ENCODE data around the gene OSBPL2. TPM values are rescaled to one million over a fixed set of nuclear protein-coding genes. Genes with fewer than 3 reads are reported as not detected.
A peak's percentile ranks its signal among the peaks of the same experiment; 100 is the strongest.

OSBPL2 gene
- total and polyA plus RNA-seq, 9 of the 15 experiments (the other 6 are each of a cell fraction or from before 2014, with no cell fraction given), result 2.5 to 25.6 (median 14.1) TPM

DNA sequence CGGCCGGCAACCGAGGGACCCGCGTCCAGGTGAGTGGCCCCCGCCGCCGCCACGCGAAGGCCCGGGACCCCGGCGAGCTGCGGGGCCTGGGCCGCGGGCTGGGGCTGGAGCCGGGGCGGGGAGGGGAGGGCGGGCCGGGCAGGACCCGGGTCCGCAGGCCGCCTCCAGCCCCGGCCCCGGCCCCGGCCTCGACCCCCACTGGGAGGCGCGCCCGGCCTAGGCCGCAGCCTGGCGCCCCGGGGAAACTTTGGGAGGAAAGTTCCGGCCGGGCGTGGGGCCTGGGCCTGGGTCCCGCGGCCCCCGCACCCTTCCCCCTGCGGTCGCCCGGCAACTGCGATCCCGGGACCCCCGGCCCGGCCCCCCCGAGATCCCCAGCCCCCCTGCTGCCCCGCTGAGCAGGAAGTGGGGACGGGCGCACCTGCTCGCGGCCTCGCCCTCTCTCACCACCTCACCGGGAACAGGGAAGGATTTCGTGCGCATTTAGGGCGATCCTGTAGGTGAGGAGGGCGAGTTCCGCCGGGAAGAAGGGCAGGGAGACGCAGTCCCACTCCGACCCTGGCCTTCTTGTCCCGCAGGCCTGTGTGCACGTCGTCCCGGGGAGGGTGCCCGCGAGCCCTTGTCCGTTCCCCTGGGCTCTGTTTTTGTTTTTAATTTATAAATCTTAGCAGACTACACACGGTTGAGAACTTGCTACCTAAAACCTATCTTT is 402 bp downstream of the OSBPL2 start (continued):
- TF ChIP-seq ZBTB7A (IDR thresholded peaks at IDR 0.05; ENCODE audit: borderline replicate concordance, control insufficient read depth, low read depth, low read length), result peak; percentile 83; the same call in 1 of the 2 replicates
- TF ChIP-seq ZNF668 (CRISPR knock-in tag; IDR thresholded peaks at IDR 0.05), result no peak
- no peak for TF ChIP-seq SAFB (IDR thresholded peaks at IDR 0.05; ENCODE audit: borderline replicate concordance, low read depth, low read length)
- TF ChIP-seq, protein P1, sequence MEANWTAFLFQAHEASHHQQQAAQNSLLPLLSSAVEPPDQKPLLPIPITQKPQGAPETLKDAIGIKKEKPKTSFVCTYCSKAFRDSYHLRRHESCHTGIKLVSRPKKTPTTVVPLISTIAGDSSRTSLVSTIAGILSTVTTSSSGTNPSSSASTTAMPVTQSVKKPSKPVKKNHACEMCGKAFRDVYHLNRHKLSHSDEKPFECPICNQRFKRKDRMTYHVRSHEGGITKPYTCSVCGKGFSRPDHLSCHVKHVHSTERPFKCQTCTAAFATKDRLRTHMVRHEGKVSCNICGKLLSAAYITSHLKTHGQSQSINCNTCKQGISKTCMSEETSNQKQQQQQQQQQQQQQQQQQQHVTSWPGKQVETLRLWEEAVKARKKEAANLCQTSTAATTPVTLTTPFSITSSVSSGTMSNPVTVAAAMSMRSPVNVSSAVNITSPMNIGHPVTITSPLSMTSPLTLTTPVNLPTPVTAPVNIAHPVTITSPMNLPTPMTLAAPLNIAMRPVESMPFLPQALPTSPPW (CRISPR knock-in tag; IDR thresholded peaks at IDR 0.05), result 0 out of 2 replicates have a peak, but pooled peaks have one; percentile 6
- no peak for TF ChIP-seq PURB (CRISPR knock-in tag; IDR thresholded peaks at IDR 0.05; ENCODE audit: low read depth)
- TF ChIP-seq MED1 (CRISPR knock-in tag; IDR thresholded peaks at IDR 0.05; ENCODE audit: borderline replicate concordance), result no peak
- no peak for TF ChIP-seq TGIF2 (CRISPR knock-in tag; IDR thresholded peaks at IDR 0.05)
- TF ChIP-seq SAP30 (IDR thresholded peaks at IDR 0.05; ENCODE audit: borderline replicate concordance, insufficient read depth, low read depth, low read length, poor library complexity, severe bottlenecking), result peak; percentile 8
- TF ChIP-seq PHF8 (IDR thresholded peaks at IDR 0.05; ENCODE audit: borderline replicate concordance, low read length), result peak; percentile 6; the same call in 1 of the 2 replicates
- TF ChIP-seq, protein P2, sequence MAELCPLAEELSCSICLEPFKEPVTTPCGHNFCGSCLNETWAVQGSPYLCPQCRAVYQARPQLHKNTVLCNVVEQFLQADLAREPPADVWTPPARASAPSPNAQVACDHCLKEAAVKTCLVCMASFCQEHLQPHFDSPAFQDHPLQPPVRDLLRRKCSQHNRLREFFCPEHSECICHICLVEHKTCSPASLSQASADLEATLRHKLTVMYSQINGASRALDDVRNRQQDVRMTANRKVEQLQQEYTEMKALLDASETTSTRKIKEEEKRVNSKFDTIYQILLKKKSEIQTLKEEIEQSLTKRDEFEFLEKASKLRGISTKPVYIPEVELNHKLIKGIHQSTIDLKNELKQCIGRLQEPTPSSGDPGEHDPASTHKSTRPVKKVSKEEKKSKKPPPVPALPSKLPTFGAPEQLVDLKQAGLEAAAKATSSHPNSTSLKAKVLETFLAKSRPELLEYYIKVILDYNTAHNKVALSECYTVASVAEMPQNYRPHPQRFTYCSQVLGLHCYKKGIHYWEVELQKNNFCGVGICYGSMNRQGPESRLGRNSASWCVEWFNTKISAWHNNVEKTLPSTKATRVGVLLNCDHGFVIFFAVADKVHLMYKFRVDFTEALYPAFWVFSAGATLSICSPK (IDR thresholded peaks at IDR 0.05; ENCODE audit: borderline replicate concordance), result no peak
- TF ChIP-seq, protein P3, sequence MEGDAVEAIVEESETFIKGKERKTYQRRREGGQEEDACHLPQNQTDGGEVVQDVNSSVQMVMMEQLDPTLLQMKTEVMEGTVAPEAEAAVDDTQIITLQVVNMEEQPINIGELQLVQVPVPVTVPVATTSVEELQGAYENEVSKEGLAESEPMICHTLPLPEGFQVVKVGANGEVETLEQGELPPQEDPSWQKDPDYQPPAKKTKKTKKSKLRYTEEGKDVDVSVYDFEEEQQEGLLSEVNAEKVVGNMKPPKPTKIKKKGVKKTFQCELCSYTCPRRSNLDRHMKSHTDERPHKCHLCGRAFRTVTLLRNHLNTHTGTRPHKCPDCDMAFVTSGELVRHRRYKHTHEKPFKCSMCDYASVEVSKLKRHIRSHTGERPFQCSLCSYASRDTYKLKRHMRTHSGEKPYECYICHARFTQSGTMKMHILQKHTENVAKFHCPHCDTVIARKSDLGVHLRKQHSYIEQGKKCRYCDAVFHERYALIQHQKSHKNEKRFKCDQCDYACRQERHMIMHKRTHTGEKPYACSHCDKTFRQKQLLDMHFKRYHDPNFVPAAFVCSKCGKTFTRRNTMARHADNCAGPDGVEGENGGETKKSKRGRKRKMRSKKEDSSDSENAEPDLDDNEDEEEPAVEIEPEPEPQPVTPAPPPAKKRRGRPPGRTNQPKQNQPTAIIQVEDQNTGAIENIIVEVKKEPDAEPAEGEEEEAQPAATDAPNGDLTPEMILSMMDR (IDR thresholded peaks at IDR 0.05 in 2 of 3, conservative IDR thresholded peaks at IDR 0.05 in 1 of 3; ENCODE audit: insufficient read depth in 2 of 3, low read depth in 1 of 3, low read length in 3 of 3), result no peak
- no peak for TF ChIP-seq SRSF9 (IDR thresholded peaks at IDR 0.05; ENCODE audit: borderline replicate concordance, low read depth, low read length)
- TF ChIP-seq, protein P4, sequence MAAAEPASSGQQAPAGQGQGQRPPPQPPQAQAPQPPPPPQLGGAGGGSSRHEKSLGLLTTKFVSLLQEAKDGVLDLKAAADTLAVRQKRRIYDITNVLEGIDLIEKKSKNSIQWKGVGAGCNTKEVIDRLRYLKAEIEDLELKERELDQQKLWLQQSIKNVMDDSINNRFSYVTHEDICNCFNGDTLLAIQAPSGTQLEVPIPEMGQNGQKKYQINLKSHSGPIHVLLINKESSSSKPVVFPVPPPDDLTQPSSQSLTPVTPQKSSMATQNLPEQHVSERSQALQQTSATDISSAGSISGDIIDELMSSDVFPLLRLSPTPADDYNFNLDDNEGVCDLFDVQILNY (CRISPR knock-in tag; IDR thresholded peaks at IDR 0.05), result no peak
- no peak for TF ChIP-seq FOXJ3 (CRISPR knock-in tag; IDR thresholded peaks at IDR 0.05)
- no peak for TF ChIP-seq ZZZ3 (IDR thresholded peaks at IDR 0.05)
- no peak for TF ChIP-seq HDAC6 (IDR thresholded peaks at IDR 0.05; ENCODE audit: low read depth, low read length)
- no peak for TF ChIP-seq POLR2H (tag; IDR thresholded peaks at IDR 0.05; ENCODE audit: low read depth)
- TF ChIP-seq FOXA3 (CRISPR knock-in tag; conservative IDR thresholded peaks at IDR 0.05 in 1 of 2, IDR thresholded peaks at IDR 0.05 in 1 of 2), result 0 out of 4 replicates have a peak, but pooled peaks of 1 of the 2 experiments have one; percentile 29
- TF ChIP-seq MBD2 (IDR thresholded peaks at IDR 0.05; ENCODE audit: borderline replicate concordance, low read depth), result no peak

Measured in K562 (cell line).